HepG2 (cell line): ENCODE measurements around the gene TCEA3. TPM values are rescaled to one million over a fixed set of nuclear protein-coding genes. Genes with fewer than 3 reads are reported as not detected.
A peak's percentile ranks its signal among the peaks of the same experiment; 100 is the strongest.

Experiments used
- CCAR2 ChIP-seq: fragments of 200-400 bp; formaldehyde crosslinking; optimal IDR thresholded peaks from 2 replicates; pipeline ENCODE3; 2018; ENCODE audit warnings: low read depth, mild to moderate bottlenecking, low read length, moderate library complexity
- E2F2 ChIP-seq: sonication (generic); formaldehyde crosslinking; IDR thresholded peaks from 2 replicates; pipeline ENCODE4 v1.4.0; 2020; ENCODE audit warnings: missing genetic modification reagents, borderline replicate concordance
- HDAC1 ChIP-seq: sonication (generic); formaldehyde crosslinking; IDR thresholded peaks from 2 replicates; pipeline ENCODE4 v1.5.1; 2020; ENCODE audit warnings: mild to moderate bottlenecking, missing genetic modification reagents
- KDM5B ChIP-seq: sonication (generic); formaldehyde crosslinking; IDR thresholded peaks from 2 replicates; pipeline ENCODE4 v1.4.0; 2020; ENCODE audit warnings: missing genetic modification reagents, mild to moderate bottlenecking, borderline replicate concordance
- KDM6A ChIP-seq: IDR thresholded peaks from 2 replicates; pipeline ENCODE4 v1.6.1; 2016; ENCODE audit warnings: low read depth
- KLF16 ChIP-seq, 2 experiments: sonication (generic) in 1 of 2; formaldehyde crosslinking in 1 of 2; IDR thresholded peaks; 2 replicates each; pipeline versions ENCODE4 v1.6.1 to v1.8.0; 2016 to 2023; ENCODE audit warnings: missing genetic modification reagents in 2 of 2, missing compliant biosample characterization in 1 of 2
- MAFF ChIP-seq: IDR thresholded peaks from 2 replicates; pipeline ENCODE4 v1.6.1; 2011; ENCODE audit warnings: low read depth, low read length, improper control_type of control experiment
- NFAT5 ChIP-seq: sonication (generic); formaldehyde crosslinking; IDR thresholded peaks from 2 replicates; pipeline ENCODE4 v1.4.0; 2020; ENCODE audit warnings: missing genetic modification reagents
- NFYC ChIP-seq: IDR thresholded peaks from 2 replicates; pipeline ENCODE4 v1.6.1; 2016; ENCODE audit warnings: missing genetic modification reagents, missing compliant biosample characterization
- NR2F1 ChIP-seq, 2 experiments: fragments of 450-650 bp in 1 of 2; formaldehyde crosslinking in 1 of 2; IDR thresholded peaks; 2 replicates each; pipeline versions ENCODE4 v1.5.0 to v1.6.1; 2016 to 2020; ENCODE audit warnings: mild to moderate bottlenecking in 1 of 2, missing compliant biosample characterization in 1 of 2, missing genetic modification reagents in 1 of 2, moderate library complexity in 1 of 2
- REXO4 ChIP-seq: sonication (generic); formaldehyde crosslinking; IDR thresholded peaks from 2 replicates; pipeline ENCODE4 v1.8.0; 2022; ENCODE audit warnings: missing genetic modification reagents, mild to moderate bottlenecking, borderline replicate concordance
- RORA ChIP-seq: sonication (generic); formaldehyde crosslinking; IDR thresholded peaks from 2 replicates; pipeline ENCODE4 v1.5.0; 2020; ENCODE audit warnings: mild to moderate bottlenecking, missing genetic modification reagents, moderate library complexity
- RXRA ChIP-seq: sonication (generic); formaldehyde crosslinking; IDR thresholded peaks from 2 replicates; pipeline ENCODE4 v1.5.1; 2020; ENCODE audit warnings: missing genetic modification reagents
- SSRP1 ChIP-seq: IDR thresholded peaks from 2 replicates; pipeline ENCODE4 v1.6.1; 2016; ENCODE audit warnings: control low read depth
- TEF ChIP-seq: sonication (generic); formaldehyde crosslinking; IDR thresholded peaks from 2 replicates; pipeline ENCODE4 v1.5.0; 2020; ENCODE audit warnings: missing genetic modification reagents
- TGIF2 ChIP-seq: IDR thresholded peaks from 2 replicates; pipeline ENCODE4 v1.6.1; 2016; ENCODE audit warnings: control low read depth, missing compliant biosample characterization
- THAP7 ChIP-seq: sonication (generic); formaldehyde crosslinking; IDR thresholded peaks from 2 replicates; pipeline ENCODE4 v1.8.1; 2023; ENCODE audit warnings: mild to moderate bottlenecking, missing genetic modification reagents
- YEATS2 ChIP-seq: sonication (generic); formaldehyde crosslinking; IDR thresholded peaks from 2 replicates; pipeline ENCODE4 v1.4.0; 2020; ENCODE audit warnings: missing genetic modification reagents, borderline replicate concordance
- ZBTB7B ChIP-seq: sonication (generic); formaldehyde crosslinking; IDR thresholded peaks from 2 replicates; pipeline ENCODE4 v1.4.0; 2020; ENCODE audit warnings: missing genetic modification reagents
- ZNF7 ChIP-seq: IDR thresholded peaks from 2 replicates; pipeline ENCODE4 v1.6.1; 2016; ENCODE audit warnings: missing biosample characterization, missing genetic modification reagents
- ZNF878 ChIP-seq: sonication (generic); formaldehyde crosslinking; IDR thresholded peaks from 2 replicates; pipeline ENCODE4 v1.8.1; 2023; ENCODE audit warnings: mild to moderate bottlenecking, missing genetic modification reagents, moderate library complexity
- polyA plus RNA-seq, 8 experiments: library from polyadenylated mRNA; depleted of rRNA in 3 of 8; stranded (reverse) in 7 of 8; unstranded in 1 of 8; fragments of >200 nt; fragmentation: Illumina TruSeq in 4 of 8; extraction: Trizol in 4 of 8; gene quantifications; 2 replicates each; pipeline versions ENCODE4 v1.2.1 to v1.2.3, GENCODE V29; 2011 to 2016; ENCODE audit warnings: low read depth in 4 of 8, missing spikeins in 1 of 8, mixed read lengths in 1 of 8; ENCODE audit not compliant: insufficient read depth in 1 of 8
- total RNA-seq, 5 experiments: library from RNA; depleted of rRNA; stranded (reverse); fragments of >200 nt; fragmentation: Illumina TruSeq; extraction: Trizol; gene quantifications; 2 replicates each; pipeline ENCODE4 v1.2.3, GENCODE V29; 2016; ENCODE audit warnings: low read depth in 1 of 5

Gene TCEA3
- total and polyA plus RNA-seq, 2 of the 13 experiments (the other 11 are each of a cell fraction or from before 2014, with no cell fraction given), result 55.5 to 84.6 TPM

GRCh38 chr1:23423415-23424292 is 894 bp downstream of the TCEA3 start (continued):
- TF ChIP-seq E2F2 (CRISPR knock-in tag), result no peak
- peak; percentile 34; the same call in 1 of the 2 replicates for TF ChIP-seq HDAC1 (CRISPR knock-in tag)
- 0 out of 2 replicates have a peak, but pooled peaks have one; percentile 12 for TF ChIP-seq NFYC (CRISPR knock-in tag)
- TF ChIP-seq CCAR2, result no peak
- TF ChIP-seq TEF (CRISPR knock-in tag), result no peak
- TF ChIP-seq SSRP1 (CRISPR knock-in tag), result no peak
- TF ChIP-seq TGIF2 (CRISPR knock-in tag), result peak; percentile 70
- peak; percentile 92 for TF ChIP-seq YEATS2 (CRISPR knock-in tag)
- no peak for TF ChIP-seq THAP7 (CRISPR knock-in tag)
- TF ChIP-seq MAFF, result no peak
- 0 out of 2 replicates have a peak, but pooled peaks have one; percentile 15 for TF ChIP-seq REXO4
- TF ChIP-seq NFAT5 (CRISPR knock-in tag), result no peak; the same call in 1 of the 2 replicates
- TF ChIP-seq KDM6A, result no peak
- peak; percentile 61; the same call in 1 of the 2 replicates for TF ChIP-seq ZBTB7B (CRISPR knock-in tag)
- no peak for TF ChIP-seq NR2F1 (CRISPR knock-in tag; IDR thresholded peaks at IDR 0.05)
- no peak for TF ChIP-seq ZNF7 (CRISPR knock-in tag)
- no peak for TF ChIP-seq RORA (CRISPR knock-in tag)
- peak in 1 of 2 experiments; percentile 22; a peak in 1 of 4 replicates for TF ChIP-seq KLF16 (CRISPR knock-in tag; IDR thresholded peaks at IDR 0.05)
- no peak for TF ChIP-seq RXRA (CRISPR knock-in tag)
- TF ChIP-seq ZNF878 (CRISPR knock-in tag), result no peak
- 0 out of 2 replicates have a peak, but pooled peaks have one; percentile 18 for TF ChIP-seq KDM5B
